ENCODE data around the gene EPHA3. TPM values are rescaled to one million over a fixed set of nuclear protein-coding genes. Genes with fewer than 3 reads are reported as not detected.

Gene EPHA3
- total RNA-seq, 1 donor from 2014 or later: 5.5 TPM

DNA sequence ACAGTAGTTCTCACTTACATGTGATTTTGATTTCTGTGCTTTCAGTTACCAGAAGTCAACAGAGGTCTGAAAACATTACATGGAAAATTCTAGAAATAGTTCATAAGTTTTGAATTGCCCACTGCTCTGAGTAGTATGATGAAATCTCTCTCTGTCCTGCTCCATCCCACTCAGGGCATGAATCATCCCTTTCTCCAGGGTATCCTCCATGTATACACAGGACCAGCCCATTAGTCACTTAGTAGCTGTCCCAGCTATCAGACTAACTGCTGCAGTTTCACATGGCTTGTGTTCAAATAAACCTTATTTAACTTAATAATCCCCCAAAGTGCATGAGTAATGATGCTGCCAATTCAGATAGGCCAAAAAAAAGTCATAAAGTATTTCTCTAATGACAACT, 38.6 kb downstream of the EPHA3 start:
- peak; percentile 23 for DNase-seq (ENCODE audit: low spot score)

DNA sequence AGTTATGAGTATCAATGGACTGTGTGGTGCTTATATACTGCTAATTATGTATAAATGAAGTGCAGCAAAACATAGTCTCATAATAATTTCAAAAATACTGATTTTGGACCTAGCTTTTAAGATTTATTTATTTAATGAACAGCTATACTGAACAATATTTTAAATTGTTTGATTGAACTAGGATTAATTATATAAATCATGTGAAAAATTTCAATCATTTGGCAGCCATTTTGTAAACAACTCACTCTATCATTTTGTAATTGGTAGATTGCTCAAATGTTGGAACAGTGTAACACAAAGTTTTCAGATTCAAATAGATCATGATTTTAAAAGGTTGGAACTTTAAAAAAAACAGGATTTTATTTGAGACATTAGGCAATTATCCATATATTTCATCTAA, 47.0 kb downstream of the EPHA3 start:
- DNase-seq (ENCODE audit: low spot score): no peak

DNA sequence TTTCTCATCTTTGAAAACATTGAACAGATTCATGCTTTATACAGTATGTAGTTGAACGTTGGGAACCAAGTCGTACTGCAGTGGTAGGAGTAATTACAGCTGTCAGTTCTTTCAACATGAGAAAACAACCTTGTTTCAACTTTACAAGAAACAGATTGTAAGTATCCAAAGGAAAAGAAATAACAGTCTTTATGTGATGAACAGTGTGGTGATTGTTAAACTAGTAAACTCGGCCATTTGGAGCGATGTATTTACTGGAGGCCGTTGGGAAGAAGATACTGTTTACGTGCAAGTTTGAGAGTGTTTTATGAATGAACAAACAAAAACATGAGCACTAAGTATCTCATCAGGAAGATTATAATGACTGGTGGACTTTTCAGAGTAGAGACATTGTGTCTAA, 48.4 kb downstream of the EPHA3 start:
- DNase-seq (ENCODE audit: low spot score): peak; percentile 1

DNA sequence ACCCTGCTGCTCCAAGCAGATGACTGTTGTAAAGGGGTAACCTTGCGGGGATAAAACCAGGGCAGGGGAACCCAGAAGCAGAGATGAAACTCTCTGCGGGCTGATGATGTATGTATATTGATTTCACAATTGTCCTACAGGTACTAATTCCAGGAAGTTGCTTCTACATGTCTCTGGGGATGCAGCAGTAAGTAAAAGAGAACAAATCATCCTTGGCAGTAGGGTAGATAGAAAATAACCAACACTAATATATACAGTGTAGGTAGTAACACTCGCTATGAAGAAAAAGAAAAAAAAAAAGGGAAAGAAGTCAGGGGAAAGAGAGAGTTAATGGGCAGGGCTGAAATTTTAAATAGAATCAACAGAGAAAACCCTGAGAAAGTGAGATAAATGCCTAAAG, 50.2 kb downstream of the EPHA3 start:
- no peak for DNase-seq (ENCODE audit: low spot score)

DNA sequence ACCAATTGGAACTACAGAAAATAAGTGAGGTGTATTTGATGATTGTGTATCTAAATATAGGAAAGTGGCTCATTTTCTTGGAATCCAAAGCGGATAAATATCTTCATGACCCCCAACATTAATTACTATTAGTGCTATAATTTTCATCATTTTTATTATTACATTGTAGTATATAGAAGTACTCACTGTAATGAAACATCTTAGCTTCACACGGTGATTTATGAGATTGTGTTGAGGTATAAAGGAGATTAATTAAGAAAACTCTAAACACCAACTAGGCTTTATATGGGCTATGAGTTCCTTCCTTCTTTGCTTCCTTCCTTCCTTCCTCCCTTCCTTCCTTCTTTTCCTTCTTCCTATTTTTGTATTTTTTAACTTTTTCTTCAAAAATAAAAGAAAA, 52.2 kb downstream of the EPHA3 start:
- DNase-seq (ENCODE audit: low spot score): no peak

DNA sequence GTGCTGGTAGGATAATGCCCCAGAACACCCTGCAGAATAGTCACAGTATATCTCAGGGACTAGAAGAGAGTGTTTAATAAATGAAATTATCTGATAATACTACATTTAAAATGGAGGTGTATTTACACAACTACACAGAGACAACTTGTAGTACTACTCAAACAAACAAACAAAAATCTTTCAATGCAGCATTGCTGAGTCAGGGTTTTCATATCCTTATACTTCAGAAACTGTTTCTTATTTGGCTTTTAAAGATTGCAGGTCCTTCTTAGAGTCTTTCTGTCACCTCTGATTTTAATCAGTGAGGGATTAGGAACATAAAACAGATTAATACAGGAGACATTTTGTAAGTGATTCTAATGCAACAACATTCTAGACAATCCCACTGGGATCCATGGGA, 57.4 kb downstream of the EPHA3 start:
- no peak for DNase-seq (ENCODE audit: low spot score)

DNA sequence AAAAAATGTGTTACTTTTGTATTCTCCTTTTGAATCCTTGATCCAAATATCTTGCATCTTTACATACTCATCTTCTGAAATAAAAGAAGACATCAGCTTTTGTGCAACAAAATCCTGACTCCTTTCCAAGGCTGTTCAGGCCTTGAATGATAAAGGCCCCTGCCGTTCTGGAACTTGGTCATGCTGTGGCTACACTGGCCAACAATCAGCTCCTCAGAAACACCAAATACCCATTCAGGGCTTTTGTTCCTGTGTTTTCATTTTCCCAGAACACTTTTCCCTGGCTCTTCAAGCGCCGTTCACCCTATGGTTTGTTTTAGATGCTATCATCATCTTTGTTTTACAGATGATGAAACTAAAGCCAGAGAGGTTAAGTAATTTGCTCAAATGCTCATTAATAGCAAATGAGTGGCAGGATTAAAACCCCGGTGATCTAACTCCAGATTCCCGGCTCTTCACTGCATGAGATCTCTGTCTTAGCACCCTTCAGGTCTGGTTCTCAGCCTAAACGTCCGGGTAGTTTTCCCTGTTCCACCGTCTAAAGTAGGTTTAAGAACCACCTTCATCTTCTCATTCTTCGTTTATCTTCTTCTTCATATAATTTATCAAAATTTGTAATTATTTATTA, 58.3 kb downstream of the EPHA3 start:
- DNase-seq (ENCODE audit: low spot score): no peak

DNA sequence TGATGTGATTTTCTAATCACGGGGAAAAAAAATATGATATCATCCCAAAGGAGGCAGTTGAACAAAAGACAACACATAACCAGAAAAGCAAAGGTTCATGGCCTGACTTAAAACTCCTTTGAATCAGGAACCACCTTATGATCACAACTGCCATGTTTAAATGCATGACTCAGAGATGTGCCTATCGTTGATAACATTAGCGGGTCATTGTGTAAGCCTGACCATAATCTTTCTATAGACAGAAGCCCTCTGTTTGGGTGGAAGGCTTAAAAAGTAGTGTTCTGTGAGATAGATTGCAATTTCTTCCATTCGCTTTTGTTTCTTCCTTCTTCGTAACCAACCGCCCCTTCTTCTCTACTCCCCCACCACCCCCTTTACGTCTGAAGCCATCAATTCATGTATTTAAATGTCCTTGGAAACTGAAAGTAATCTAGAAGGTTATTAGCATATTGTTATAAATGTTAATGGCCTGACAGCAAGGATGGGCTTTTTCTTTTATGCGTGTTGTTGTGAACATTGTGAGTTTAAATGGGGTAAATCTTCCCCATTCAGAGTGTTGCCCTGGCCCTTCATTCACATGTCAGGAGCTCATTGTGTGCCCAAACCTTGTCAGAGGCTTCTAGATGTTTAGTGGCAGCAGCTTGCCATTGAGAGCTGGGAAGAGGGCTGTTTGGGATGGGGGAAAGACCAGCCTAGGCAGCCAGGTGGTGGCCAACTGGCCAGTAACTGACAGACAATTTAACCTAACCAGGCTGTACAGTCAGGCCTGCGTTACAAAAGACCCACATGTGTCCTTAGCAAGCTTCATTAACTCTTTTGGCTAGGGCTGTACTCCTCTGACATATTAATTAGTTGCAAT, 64.5 kb downstream of the EPHA3 start:
- DNase-seq (ENCODE audit: low spot score): no peak

DNA sequence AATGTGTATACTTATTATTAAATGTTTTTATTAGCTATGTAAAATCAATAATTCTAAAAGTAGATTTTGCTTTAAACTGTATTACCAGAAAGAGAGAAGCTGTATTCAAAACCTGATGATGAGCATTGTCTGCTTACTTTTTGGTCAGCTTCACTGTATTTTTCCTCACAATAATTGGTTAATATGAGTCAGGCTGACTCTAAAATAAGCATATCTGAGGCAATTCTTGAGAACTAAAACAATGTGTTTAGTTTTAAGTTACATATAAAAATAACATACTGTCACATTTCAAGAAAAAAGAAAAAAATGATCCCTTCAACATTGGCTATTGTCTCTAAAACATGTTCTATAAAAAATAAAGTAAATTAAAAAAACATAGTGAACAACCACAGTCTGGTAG, 66.1 kb downstream of the EPHA3 start:
- no peak for DNase-seq (ENCODE audit: low spot score)

DNA sequence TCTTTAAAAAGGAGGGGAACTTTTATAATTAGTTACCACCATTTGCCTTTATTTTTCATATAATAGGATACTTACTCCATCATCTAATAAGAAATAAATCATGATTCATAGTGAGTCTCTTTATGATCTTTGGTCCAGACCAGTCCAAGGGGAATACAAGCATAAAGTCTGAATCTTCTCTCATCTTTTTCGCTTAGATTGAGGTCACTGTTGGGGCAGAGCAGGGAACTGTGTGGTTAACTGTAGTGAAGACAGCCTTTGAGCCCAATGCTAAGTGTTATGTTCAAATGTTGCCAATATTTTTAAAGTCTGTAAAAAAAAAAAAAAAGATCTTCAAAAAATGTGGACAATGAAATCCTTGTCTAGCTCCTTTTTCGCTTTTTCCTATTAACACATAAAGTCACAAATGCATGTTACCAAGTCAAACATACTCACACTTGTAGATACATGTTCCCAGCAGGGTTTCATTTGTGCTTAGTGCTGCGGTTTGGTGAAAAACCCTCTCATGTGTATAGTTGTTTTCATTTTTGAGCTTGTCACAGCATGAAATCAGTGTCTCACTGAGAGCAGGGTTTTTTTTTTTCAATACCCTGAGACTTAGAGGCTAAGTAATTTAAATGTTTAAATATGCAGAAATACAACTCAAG, 72.1 kb downstream of the EPHA3 start:
- DNase-seq (ENCODE audit: low spot score): peak; percentile 73

DNA sequence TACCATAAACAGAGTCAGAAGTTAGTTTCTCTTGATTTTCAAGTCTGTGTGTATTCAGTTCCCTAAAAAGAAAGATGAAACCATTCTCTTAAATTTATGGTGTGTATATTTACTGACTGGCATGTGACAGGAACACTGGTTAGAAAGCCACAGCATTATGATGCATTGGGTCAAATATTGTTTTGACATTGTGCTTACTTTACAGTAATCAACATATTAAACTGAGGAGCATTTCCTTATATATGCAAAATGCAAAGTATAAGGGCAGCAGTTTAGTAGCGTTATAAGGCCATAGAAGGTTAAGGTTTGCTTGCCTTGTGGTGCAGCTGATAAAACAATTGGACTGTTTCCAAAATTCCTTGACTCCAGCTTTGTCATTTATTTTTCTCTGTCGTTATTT, 72.9 kb downstream of the EPHA3 start:
- peak; percentile 29 for DNase-seq (ENCODE audit: low spot score)

DNA sequence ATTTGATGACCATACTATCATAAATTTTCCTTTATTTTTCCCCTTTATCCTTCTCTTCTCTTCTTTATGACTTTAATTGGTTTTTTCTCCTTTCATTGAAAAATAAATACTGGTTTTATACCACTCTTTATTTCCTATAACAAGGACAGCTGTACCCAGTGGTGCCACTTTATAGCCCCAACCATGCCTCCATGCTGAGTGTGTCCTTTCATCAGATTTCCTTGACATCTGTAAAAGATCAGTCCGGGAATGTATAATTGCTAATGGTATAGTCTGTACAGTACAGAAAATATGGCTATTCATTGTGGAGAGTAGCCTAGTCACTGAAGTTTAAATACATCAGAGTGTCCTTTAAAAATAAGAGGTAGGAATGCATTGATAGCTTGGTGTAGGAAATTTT, 74.6 kb downstream of the EPHA3 start:
- no peak for DNase-seq (ENCODE audit: low spot score)

DNA sequence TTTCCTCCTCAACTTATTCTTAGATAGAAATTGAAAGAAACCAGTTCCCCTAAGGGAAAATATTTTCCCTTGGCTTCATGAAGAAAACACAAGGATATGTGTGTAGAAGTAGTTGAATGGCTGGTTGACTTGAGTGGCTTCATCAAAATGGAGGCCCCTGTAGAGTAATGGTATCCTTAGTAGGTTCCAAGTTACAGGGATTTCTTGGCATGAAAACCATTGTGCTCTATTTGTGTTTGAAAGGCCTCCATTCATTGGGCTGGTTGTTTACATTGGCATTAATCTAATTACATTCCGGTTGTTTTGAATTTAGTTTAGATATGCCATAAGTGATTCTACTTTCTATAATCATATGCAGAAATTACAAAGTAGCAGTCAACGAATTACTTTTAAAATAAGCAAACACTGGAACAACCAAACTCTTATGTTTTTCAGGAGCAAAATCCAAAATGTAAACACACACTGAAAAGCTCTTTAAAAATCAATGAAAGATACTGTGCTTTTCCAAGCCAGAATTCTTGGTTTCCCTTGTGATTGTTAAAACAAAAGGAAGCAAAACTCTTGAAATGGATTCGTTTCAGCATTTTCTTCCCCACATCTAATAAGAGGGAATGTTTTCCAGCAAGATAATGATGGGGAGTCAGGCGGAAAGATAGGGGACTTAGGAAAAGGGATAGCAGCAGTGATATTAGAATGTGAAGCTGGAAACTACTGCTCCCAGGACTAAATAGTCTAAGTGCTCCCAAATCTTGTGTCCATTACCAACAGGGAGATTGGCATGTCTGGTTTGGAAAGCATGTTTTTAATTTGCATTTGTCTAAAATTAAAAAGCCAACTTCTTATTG, 77.0 kb downstream of the EPHA3 start:
- no peak for DNase-seq (ENCODE audit: low spot score)

DNA sequence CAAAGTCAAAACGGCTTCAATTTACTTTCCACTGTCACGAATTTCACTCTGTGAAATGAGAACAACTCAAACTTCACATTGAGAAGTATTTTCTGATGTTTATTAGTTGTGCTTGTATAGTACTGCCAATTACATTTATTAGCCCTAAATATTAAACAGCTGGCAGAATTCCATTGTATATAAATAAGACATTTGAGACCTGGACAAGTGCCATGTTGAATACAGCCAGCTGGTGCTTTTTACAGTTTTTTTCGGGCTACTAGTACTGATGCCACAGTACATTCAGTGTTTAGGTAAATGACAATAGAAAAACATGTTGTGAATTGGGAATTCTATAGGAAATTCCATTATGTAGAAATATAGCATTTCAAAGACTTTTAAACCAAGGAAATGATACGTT, 79.0 kb downstream of the EPHA3 start:
- DNase-seq (ENCODE audit: low spot score): no peak

DNA sequence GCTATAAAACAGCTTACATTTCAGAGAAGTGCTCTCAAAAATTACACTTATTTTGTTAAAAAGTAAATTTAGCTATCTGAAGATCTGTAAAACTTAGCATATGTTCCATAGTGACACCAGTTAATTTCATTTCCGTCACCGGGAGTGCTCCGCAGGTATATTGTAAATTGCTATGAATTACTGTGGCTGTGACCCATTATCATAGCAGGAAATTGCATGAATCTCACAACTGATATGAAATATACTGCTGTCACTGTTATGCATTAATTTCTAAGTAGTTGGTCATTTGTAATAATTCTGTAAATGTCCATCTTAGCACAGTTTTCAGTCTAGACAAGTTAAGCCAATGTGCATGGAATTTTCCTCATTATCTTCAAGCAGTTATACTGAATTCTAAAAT, 91.2 kb downstream of the EPHA3 start:
- no peak for DNase-seq (ENCODE audit: low spot score)

DNA sequence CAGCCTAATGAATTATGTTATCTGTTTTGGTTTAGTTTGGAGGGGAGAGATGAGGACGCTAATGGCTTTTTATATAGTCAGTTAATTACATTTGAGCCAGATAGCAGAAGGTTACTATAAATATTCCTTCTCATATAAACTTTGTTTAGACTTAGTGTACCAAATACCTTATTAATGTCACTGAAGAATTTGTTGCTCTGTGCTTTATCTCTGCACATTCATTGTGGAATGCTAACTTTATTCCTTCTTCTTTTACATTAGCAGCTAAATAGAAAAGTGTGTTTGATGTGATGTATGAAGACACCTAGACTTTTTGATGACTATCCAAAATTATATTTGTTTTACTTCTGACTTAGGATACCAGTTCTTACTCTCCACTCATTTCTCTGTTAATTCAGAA, 105.2 kb downstream of the EPHA3 start:
- DNase-seq (ENCODE audit: low spot score): peak; percentile 26

DNA sequence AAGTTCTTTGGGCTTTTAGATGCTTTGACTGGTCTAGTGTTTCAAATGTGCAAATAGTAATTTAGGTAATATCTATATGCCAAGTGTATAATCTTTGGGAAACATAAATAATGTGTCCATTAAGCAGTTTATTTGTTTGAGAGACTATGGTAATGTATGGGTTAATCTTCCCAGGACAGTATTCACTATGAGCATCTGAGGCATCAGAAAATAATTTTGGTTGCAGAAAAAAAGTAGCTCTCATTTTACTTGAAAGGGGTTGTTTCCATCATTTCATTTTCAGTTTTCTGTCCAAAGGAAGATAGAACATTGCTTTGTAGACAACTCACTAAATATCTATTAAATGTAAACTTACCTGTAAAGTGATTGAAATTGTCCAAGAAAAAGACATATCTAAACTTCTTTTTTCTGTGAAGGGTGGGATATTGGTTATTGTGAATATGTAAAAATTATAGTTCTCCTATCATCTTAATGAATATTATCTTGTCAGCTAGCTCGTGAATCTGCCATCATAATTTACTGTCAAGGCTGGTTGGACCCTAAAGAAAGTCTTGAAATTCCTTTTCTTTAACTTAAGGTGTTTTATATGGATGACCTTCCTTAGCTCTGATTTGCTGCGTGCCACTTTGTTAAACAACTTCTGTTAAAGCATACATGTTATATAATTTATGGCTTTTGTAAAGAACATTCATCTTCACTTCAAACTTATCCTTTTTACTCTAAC, 108.8 kb downstream of the EPHA3 start:
- DNase-seq (ENCODE audit: low spot score): peak; percentile 20

DNA sequence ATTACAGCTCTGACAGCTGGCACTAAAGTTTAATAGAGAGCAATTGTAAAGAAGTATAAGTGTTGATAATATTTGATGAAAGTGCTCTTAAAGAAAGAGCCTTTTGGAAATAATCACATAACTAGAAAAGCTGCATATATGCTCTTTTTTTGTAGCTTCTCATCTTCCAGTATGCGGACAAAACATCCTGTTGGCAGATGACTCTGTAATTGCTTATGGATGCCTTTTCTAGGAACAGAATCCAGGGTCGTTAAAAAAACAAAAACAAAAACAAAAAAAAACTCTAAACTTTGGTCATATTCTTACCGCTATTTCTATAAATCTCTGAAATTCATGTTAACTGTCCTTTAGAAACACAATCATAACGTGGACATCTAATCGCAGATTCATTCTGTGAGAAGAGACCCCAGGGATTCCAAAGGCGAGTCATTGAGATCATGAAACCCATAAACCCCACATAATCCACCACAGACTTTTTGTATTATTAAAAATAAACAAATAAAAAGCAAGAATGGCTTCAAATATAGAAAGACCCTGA, 109.8 kb downstream of the EPHA3 start:
- DNase-seq (ENCODE audit: low spot score): peak; percentile 29

DNA sequence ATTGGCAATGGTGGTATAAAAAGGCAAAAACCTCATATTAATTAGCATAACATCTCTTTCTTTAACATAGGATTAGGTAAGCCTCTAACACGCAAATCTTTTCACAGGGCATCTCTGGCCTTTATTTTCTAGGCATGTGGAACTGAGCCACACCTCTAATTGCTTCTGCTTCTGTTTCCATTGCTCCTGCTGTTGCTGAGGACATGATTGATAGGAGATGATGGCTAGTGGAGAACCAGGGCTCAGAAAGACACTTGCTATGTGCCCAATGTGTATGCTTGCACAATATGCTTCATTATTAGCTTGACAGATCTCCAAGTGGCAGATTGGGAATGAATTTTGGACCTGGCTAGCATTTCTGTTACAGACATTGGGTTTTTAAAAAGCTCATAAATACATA, 114.5 kb downstream of the EPHA3 start:
- no peak for DNase-seq (ENCODE audit: low spot score)

DNA sequence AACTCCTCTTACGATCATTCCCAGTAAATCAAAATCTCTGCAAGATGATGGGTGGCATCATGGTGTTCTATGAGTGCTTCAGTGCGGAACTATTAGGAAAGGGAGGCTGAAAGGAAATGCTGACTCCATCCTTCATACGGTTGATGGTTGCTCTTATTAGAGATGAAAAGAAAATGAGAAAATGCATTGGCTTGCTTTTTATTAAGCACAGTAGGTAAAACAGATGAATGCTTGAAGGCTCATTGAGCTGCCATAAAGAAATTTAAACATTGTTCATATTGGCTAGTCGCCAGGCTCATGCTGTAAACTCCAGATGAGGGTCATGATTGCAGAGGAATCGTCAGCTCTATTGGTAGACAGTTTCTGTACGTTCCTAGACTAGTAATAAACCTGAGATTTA, 115.8 kb downstream of the EPHA3 start:
- DNase-seq (ENCODE audit: low spot score): no peak

DNA sequence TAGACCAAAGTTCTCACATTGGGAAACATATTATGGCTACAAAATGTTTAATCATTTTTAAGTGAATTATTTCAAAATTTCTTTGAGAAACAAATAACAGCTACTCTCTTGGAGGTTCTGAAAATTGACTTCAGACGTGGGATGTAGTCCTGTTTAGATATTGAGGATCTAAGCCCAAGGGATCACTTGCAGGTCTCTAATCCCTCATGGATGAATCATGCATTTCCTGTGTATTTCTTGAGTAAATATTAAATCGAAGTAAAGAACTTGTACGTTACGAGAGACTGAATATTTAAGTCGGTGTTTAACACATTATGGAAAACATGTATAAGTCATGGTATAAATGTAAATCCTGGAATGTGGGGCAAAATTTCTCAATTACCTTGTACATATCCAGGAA, 119.8 kb downstream of the EPHA3 start:
- DNase-seq (ENCODE audit: low spot score): no peak

Data from umbilical cord (tissue), 2 donors.